Measurements from ENCODE around the gene KLHL35.

GRCh38 chr11:75387736-75388294 is 45.2 kb downstream of the KLHL35 start:
- TF ChIP-seq CTCF (IDR thresholded peaks at IDR 0.05) (no peak), POLR2A (IDR thresholded peaks at IDR 0.05) (no peak)

Data from body of pancreas (tissue), 4 donors.